ENCODE measurements around the gene CLDN7. TPM values are rescaled to one million over a fixed set of nuclear protein-coding genes. Genes with fewer than 3 reads are reported as not detected.
"Not testable (repeated sequence)": the region's sequence is repeated elsewhere in the genome, so short reads cannot be mapped to it uniquely, and the experiment has no call there.

Gene CLDN7
- polyA plus RNA-seq, 1 donor, result 1.6 TPM

DNA sequence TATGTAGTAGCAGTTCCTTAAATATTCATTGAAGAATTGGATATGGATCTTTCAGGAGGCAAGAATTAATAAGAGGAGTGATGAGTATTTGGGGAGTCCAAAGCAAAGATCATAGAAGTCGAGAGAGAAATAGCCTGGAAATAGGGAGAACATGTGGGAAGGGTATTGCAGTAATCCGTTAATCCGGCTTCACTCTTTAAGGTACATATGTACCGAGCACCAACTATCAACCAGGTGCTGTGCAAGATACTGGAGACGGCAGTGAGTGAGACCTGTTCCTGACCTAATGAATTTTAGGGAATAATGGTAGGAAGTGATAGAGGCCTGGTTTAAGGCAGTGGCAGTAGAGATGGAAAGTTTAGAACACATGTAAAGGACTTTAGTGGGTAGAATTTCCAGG lies 9.2 kb downstream of the CLDN7 start:
- no peak for DNase-seq

DNA sequence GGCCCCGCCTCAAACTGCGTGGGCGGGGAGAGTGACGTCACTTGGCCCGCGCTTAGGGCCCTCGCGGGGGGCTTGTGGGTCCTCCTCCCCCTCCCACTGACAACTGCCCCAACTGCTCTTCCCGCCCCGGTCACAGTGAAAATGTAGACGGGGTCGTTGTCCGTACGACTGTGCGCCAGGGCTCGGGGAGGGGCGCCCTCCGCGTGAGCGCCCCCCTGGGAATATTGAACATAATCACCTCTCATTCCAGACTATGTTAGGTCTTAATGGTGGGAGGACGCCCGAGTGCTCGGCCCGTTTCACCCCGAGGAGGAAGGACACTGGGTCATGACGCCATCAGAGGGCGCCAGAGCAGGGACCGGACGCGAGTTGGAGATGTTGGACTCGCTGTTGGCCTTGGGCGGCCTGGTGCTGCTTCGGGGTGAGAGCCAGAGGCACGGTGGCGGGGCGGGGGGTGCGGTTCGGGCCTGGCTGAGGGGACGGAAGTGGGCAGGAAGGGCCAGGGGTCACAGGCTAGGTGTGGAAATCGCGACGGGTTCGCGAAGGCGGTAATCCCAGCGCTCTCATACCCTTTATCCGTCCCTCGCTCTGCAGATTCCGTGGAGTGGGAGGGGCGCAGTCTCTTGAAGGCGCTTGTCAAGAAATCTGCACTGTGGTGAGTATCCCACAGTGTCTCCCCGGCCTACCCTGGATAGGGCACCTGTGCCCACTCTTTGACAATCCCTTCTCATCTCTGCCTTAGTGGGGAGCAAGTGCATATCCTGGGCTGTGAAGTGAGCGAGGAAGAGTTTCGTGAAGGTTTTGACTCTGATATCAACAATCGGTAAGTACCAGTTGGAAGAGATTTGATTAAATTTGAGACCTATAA lies 9.9 kb downstream of the CLDN7 start, which contains the start of gene ELP5:
ELP5 (plus strand) TSS at position 40 of the 868 bp plus-strand sequence; CDS start at position 376, 336 bp downstream.
- peak; percentile 94 for DNase-seq

DNA sequence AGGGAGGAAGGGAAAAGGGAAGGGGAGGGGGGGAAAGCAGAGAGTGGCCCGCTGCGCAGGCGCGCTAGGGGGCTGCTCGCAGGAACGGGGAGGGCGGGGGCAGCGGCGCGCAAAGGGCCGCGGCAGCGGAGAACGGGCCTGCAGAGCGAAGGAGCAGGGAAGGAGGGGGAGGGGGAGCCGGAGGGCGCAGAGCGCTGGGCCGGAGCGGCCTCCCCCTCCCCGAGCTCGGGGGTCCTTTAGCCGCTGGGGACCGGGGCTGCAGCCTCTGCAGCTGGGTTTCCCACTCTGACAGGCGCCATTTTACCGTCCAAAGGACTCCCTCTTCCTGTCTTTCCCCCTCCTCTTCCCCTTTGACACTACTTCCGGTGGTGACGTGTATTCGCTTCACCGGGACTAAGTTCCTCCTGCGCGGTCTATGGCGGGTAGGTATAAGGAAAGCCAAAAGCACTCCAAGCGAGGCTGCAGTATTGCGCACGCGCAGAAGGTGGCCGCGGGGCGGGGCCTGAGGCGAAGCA lies 10.6 kb downstream of the CLDN7 start, which contains the start of gene CTDNEP1:
CTDNEP1 (minus strand) TSS at position 74 of the 515 bp plus-strand sequence. CDS start 438 bp downstream, outside the sequence.
- peak; percentile 100 for DNase-seq

DNA sequence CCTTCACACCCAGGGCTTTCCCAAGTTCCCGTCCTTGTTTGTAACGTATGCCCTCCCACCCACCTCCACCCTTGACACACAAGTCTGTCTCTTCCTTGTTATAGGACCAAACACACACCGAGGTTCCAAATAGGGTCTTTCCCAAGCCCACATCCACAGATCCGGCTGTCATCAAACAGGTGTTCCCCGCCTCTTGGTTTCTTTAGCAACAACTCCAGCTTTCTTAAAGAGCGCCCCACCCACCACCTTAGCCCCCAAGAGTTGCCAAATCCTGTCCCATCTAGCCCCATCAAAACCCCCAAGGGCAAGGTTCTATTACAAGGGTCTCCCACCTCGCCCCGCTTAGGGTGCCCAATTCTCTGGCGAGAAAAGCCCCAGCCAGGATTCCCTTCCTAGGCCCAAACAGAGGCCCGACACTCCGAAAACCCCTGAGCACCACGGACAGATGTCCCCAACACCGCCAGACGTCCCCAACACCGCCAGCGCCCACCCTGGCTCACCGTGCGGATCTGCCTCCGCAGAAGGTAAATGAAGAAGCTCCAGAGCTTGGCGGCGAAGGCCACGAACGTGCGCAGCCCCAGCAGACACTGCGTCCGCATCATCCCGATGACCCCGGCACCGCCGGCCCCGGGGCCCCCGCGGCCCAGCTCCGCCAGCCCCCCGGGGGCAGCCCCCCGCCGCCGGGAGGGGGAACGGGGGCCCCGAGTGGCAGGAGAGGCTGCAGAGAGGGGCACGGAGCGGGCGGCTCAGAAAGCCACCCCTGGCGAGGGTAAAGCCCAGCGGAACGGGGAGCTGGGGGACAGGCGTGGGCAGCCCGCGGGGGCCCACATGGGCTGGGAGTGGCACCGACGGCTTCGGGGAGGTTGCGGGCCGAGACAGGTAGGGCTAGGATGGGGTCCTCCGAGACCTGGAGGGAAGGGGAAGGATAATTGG lies 11.3 kb downstream of the CLDN7 start:
- DNase-seq, result no peak

DNA sequence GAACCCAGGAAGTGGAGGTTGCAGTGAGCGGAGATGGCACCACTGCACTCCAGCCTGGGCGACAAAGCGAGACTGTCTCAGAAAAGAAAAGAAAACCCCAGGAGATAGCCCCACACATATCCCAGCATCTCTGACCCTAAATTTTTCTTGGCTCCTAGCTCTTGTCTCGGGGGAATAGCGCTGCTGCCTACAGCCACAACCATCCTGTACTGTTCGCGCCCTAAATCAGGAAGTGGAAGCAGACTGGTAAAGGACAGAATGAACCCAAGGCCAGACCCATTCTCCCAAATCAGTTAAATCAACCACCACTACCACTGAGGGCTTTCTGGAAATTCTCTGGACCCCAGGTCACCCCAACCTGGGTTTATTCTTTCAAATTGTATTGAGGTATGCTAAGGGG lies 12.4 kb downstream of the CLDN7 start:
- no peak for DNase-seq

DNA sequence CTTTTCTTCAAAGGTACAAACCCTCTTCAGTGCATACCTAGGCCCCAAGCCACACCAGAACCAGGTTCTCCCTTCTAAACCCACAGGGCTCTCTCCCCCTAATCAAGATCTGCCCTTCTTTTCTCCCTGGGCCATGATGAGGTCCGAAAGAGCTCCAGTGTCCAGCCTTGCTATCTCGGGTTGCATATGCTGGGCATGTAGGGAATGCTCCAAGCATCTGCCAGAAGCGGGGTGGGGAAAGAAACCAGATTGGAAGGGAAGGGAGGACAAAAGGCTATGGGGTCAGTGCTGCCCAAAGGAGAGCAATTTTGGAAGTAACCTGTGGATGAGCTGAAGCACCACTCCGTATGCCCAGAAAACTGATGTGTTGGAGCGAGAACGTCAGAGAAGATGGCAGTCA lies 13.1 kb downstream of the CLDN7 start:
- no peak for DNase-seq

DNA sequence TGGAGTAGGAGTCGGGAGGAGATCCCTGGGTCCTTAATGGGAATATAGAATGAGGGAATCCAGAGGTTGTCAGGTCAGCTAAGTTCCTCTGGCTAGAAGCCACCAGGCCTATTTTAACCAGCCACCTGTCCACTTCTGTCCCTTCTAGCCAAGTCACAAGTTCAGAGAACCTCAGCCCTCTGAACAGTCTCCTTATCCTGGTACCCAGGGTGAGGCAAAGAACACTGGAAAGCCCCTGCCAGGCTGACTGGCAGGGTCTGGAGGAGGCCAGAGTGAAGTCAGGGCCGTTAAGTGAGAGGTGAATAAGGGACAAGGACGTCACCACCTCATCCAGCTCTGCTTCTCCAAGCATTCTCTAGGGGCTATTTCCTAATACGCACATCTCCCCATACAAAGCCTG lies 13.5 kb downstream of the CLDN7 start:
- DNase-seq, result no peak

DNA sequence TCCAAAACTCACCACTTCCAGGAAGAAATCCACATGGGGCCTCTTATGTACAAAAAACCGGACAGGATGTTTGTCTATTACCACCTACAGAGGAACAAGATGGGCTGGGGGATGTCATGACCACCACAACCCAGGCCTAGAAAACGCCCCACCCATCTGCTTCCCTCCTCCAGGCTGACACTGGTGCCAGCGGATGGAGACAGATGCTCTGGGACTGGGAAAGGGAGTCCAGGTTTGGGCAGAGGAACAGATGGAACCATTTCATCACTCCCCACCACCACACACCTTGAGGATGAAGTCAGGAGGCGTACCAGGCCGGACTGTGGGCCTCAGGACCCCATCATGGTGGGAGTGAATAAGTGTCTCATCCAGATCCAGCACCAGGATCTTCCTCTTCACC lies 15.5 kb downstream of the CLDN7 start:
- no peak for DNase-seq

DNA sequence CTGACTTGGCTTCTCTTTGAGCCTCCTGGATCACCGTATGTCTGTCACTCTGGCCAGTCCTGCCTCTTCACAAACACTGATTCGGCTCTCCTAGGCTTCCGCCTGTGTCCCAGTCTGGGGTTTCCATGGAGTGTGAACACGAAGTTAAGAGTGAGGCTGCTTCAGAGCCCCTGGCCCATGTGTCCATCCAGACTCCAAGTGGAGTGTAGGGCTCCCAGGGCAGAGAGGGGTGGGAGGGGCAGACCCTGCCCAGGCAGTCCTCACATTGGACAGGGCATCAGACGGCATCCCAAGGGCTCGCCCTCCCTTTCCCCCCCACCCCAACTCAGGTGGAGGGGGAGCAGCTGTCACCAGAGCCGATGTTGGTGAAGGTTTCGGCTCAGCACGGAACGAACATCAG lies 18.4 kb downstream of the CLDN7 start:
- DNase-seq, result not testable (repeated sequence)

DNA sequence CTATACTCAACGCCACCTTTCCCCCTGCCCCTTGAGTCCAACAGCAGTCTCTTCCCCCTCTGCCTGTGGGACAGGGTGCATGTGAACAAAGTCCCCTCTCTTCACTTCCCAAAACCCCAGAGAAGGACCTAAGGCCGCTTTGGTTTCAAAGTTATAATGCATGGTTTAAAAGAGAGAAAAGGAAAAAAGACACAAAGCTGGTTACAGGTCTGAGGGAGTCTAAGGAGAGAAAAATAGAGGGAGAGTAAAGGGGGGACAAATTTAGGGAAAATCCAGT lies 18.9 kb downstream of the CLDN7 start:
- DNase-seq, result no peak

DNA sequence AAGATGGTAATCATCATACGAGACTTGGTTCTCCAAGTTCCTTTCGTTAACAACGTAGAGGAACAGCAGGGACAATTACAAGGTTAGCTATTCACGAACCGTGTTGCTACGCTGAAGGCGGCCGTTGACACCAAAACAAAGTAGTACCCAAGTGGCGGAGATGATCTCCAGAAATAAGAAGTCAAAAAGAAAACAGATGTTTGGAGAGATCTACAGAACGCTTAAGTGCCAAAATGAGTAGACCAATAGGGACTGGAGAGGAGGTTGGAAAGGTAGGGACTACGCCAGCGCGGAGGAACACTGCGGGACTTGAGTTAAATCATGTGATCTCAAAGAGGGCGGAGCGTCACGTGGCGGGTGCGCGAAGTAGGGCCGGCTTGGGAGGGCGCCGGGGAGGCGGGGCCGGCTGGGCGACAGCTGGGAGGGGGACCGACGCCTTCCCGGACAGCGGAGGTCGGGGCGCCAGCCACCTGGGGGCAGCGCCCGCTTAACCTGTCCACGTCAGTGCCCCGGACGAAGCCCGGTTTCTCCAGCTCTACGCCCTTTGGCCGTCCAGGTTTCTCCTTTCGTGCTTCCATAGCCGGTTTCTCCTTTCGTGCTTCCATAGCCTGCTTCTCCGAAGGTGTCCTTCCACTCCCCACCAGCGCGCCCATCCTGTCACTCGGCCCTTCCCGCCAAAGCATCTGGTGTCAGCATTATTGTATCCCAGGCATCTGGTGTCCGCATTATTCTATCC lies 19.4 kb downstream of the CLDN7 start:
- peak; percentile 96 for DNase-seq

DNA sequence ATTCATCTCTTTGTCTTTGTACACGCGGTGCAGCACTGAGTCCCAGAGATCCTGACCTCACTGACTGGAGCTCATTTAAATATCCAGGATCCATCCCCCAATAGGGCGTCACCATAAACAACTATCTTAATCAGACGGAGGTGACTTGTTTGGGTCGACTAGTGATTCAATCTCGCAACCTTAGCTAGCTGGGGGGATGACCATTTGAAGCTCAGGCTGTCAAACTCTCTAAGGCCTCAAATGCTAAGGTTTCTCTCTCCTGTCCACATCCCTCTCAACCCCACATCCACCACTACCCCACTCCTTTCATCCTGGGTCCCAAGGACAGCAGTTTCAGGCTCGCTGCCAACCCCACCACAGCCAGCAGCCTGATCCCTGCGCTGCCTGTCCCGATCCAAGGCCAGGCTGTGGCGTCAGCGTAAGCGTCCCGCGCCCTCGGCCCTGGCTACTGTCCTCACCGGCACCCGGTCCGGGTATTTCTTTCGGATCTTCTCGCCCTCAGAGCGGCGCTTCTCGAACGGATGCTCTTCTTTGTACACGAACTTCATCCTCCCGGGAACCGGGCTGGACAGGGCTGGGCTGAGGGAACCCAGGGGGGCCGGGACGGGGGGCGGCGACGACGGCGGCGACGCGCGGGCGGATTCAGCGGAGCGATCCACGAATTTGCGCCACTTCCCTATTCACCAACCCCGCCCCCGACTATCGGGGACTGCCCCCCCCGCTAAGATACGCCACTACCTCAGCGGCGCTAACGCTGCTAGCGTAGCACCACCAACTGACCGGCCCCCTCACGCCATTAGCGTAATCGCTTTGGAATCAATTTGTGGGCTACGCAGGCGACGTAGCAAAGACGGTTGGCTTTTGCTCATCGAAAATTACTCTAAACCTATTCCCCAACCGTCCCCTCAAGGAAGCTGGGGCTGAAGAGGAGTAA lies 20.2 kb downstream of the CLDN7 start, which contains the start of gene GABARAP:
GABARAP (minus strand) TSS at position 667 of the 934 bp plus-strand sequence; CDS start at position 548, 119 bp downstream.
- DNase-seq, result peak; percentile 98

DNA sequence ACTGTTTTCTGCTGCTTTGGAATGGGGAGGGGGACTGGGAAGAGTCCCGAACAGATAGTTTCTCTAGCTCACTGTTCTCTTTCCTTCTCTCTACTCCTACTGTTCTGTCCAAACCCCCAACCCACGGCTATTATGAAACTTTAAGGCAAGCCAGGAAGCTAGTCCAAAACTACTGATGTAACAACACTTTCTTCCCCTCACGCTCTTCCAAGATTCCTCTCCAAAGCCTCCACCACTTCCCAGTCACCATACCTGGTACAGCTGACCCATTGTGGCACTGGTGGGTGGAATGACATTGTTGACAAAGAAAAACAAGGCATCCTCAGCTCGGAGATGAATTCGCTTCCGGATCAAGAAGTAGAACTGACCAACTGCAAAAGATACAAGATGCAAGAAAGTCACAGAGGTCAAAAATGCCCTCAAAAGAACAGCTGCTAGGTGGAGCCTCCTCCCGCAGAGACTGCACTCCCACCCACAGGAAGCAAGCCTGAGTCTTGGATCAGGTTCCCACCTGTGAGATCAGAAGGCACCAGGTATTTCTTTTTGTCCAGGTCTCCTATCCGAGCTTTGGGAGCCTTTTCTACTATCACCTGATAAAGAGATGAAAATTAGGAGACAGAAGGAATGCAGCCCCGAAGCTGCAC lies 21.1 kb downstream of the CLDN7 start:
- no peak for DNase-seq

DNA sequence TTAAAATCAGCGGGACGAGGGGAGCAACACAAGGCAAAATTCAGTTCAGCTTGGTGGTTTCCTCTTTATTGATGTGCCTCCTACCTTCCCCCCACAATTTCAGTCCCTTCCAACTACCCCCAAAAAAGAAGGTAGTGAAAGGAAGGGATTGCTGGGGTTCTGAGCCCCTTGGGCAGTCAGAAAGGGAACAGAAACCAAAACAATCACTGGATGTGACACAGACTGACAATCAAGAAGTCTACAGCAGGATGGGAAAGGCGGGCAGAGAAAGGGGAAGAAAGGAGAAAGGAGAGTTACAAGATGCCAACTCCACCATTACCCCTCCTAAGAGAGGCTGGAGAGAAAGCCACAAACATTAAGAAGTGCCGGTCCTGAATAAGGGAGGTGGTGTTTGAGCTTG lies 21.9 kb downstream of the CLDN7 start:
- no peak for DNase-seq

DNA sequence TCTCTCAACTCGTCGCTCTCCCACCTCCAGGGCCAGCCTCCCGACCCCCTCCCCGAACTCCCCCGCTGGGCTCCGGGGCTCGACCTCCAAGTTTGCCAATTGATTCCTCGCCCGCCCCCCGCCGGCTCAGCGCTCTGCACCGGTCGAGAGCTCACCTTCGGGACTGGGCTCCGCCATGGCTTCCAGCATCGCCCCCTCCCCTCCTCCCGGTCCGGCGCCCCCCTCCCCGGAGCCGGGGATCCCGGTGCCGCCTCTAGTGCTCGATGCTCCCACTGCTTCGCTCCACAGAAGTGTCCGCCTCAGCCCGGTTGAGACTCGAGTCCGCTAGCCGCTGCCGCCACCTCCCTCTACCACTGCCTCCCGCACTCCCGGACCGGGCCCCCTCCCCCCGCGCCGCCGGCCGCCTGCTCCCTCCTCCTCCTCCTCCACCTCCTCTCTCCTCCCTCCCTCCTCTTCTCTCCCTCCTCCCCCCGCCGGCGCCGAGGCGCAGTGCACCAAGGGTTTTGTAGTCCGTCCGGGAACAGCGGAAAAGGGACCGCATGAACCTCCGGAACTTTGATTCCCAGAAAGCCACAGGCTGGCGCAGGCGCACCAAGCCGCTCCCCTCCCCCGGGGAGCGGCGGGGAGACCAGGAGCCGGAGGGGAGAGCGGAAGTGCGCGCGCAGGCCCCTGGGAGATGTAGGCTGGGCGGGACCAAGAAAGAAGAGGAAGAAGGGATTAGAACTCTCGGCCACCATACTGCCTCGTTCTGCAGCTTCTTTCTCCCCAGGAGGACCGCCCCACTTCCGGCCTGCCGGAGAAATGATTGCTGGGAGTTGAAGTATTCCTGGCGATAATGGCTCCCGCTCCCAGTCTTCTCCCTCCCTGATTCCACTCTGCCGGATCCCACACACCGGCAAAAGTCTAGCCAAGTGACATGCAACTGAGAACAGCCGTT lies 22.9 kb downstream of the CLDN7 start, which contains the start of gene PHF23:
PHF23 (minus strand) TSS at position 367 of the 937 bp plus-strand sequence; CDS start at position 189, 178 bp downstream.
- peak; percentile 100 for DNase-seq

DNA sequence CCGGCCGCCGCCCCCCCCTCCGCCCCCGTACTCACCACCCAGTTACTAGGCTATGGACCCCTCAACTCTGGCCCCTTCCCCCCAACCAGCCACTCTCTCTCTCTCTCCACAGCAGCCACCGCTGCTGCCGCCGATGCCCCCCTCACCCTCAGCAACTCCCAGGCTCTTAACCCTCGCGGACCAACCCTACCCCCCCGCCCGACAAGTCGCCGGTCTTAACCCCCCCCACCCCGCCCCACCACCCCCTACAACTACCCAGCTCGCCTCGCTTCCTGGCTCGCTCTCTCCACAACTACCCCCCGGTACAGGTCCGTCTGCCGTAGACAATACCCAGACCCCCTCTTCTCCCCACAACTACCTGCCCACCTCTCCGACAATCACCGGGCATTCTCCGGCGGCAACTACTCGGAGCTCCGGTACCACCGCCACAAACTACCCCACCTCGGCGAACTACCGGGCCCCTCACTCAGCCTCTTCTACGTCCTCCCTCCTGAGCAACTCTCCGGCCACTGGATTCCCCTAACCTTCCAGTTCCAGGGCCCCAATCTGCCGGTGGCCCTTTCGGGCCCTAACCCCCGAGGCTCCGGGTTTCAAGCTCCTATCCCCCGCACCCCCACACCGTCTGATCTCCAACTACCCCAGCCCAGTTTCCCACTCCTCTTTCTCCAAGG lies 23.7 kb downstream of the CLDN7 start:
- no peak for DNase-seq

DNA sequence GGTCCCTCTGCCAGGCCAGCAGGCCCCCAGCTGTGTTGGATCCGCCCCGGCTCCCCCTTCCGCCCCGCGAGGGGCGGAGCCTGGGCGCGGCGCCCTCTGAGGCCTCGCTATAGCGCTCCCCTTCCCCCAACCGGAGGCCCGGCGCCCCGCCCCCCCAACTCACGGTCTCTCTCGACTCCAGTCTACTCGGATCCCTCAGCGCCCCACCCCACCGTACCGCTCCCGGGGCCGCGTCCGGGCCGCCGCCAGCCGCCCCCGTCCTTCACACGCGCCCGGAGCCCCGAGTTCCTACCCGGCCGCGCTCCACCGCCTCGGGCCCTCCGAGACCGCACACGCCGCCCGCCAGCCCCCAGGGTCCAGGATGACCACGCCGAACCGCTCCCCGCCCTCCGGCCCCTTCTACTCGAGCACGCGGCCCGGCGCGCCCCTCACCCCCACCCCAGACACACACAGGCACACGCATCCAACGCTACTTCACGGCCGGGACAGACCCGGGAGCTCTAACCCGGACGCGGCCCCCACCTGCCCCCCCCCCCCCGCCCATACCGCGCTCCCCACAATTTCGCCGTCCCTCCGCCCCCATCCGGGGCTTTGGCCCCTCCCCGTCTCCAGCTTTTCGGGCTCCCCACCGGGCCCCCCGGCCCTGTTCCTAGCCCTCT lies 24.4 kb downstream of the CLDN7 start:
- no peak for DNase-seq

DNA sequence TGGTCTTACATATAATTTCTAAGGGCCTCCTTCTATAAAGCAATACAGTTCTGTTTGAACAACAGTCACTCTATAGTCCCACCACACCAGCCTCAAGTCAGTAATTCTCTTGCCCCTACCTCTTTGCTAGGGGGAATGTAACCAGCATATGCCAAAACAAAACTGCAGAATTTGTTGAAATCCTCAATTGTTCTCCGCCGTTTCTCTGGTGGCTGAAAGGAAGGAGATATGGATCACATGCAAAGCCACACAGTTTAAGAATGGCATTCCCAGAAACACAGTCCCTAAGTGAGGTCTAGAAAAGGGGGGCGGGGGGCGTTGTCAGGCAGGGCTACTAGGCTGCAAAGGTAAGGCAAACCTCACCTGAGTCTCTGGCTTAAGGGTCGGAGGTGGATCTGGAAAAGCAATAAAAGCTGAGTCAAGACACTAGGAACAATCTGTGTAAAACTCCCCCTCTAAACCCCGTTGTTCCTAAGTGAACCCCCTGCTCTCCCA lies 25.0 kb downstream of the CLDN7 start:
- no peak for DNase-seq
